GM23248 (cell line): ENCODE results near the gene DACH1.

Experiments
- EZH2 ChIP-seq: fragments of 200-600 bp; sonication (generic); IDR thresholded peaks from 2 replicates; pipeline ENCODE4 v1.6.1; 2018; ENCODE audit warnings: antibody characterized with exemption, mild to moderate bottlenecking; ENCODE audit not compliant: insufficient read depth, poor library complexity, severe bottlenecking
- EZH2phosphoT487 ChIP-seq: fragments of 200-600 bp; sonication (generic); IDR thresholded peaks from 2 replicates; pipeline ENCODE4 v1.6.1; 2018; ENCODE audit warnings: antibody characterized with exemption, moderate library complexity, mild to moderate bottlenecking, low read depth; ENCODE audit not compliant: insufficient read depth

- TF ChIP-seq EZH2 (no peak), EZH2phosphoT487 (no peak)
These were observed 367.0 kb downstream of the DACH1 start for GRCh38 chr13:71499944-71500514.
